GM23338 (cell line): ENCODE measurements around the gene FBXO47. TPM values are rescaled to one million over a fixed set of nuclear protein-coding genes. Genes with fewer than 3 reads are reported as not detected.

Experiments
- ATAC-seq: fragments of 200-7000 bp; cut with Tn5 transposase; 3 replicates; pipeline ENCODE4 v1.9.1; 2020
- DNase-seq: peaks from one replicate; pipeline ENCODE4 v3.0.0-alpha.2; 2015; ENCODE audit warnings: low spot score
- H2AFZ ChIP-seq: fragments of 200-600 bp; sonication (generic); 2 replicates; pipeline ENCODE4 v1.8.0; 2016; ENCODE audit warnings: antibody characterized with exemption, mild to moderate bottlenecking, moderate library complexity
- H3F3A ChIP-seq: fragments of 200-600 bp; sonication (generic); replicated peaks from 2 replicates; pipeline ENCODE4 v1.8.0; 2017; ENCODE audit warnings: antibody characterized with exemption, mixed run types, low read depth
- H3K27ac ChIP-seq: fragments of 200-600 bp; sonication (generic); 2 replicates; pipeline ENCODE4 v1.6.1; 2016; ENCODE audit warnings: low read depth
- H3K27me3 ChIP-seq: fragments of 200-600 bp; sonication (generic); 2 replicates; pipeline ENCODE4 v1.8.0; 2016; ENCODE audit warnings: mild to moderate bottlenecking, mixed run types, moderate library complexity; ENCODE audit not compliant: insufficient read depth
- H3K36me3 ChIP-seq: fragments of 200-600 bp; sonication (generic); 2 replicates; pipeline ENCODE4 v1.8.0; 2016; ENCODE audit warnings: mild to moderate bottlenecking; ENCODE audit not compliant: insufficient read depth
- H3K4me1 ChIP-seq: fragments of 200-600 bp; sonication (generic); 2 replicates; pipeline ENCODE4 v1.8.0; 2016; ENCODE audit warnings: mild to moderate bottlenecking, moderate library complexity; ENCODE audit not compliant: insufficient read depth
- H3K4me2 ChIP-seq: fragments of 200-600 bp; sonication (generic); 2 replicates; pipeline ENCODE4 v1.7.1; 2017; ENCODE audit warnings: mixed run types
- H3K4me3 ChIP-seq: fragments of 200-600 bp; sonication (generic); 2 replicates; pipeline ENCODE4 v1.6.1; 2016; ENCODE audit warnings: mixed run types
- H3K79me2 ChIP-seq: fragments of 200-600 bp; sonication (generic); replicated peaks from 2 replicates; pipeline ENCODE4 v1.8.0; 2017; ENCODE audit warnings: mild to moderate bottlenecking; ENCODE audit not compliant: insufficient read depth
- H3K9me2 ChIP-seq: fragments of 200-600 bp; sonication (generic); 2 replicates; pipeline ENCODE4 v1.8.0; 2017; ENCODE audit not compliant: insufficient read depth
- H4K20me1 ChIP-seq: fragments of 200-600 bp; sonication (generic); replicated peaks from 2 replicates; pipeline ENCODE4 v1.8.0; 2017; ENCODE audit warnings: mild to moderate bottlenecking; ENCODE audit not compliant: insufficient read depth
- H3K27ac Mint-ChIP-seq: 2 replicates; pipeline ENCODE4 v1.8.0; 2020; ENCODE audit warnings: inconsistent platforms, mild to moderate bottlenecking, moderate library complexity, mixed read lengths
- H3K27me3 Mint-ChIP-seq: 3 replicates; pipeline ENCODE4 v1.8.0; 2022; ENCODE audit warnings: low read depth, mild to moderate bottlenecking, moderate library complexity, mixed read lengths, inconsistent platforms; ENCODE audit not compliant: insufficient read depth, poor library complexity
- H3K36me3 Mint-ChIP-seq: 3 replicates; pipeline ENCODE4 v1.8.0; 2021; ENCODE audit warnings: low read depth, mild to moderate bottlenecking, inconsistent platforms, moderate library complexity, mixed read lengths
- H3K4me1 Mint-ChIP-seq: 3 replicates; pipeline ENCODE4 v1.8.0; 2020; ENCODE audit warnings: mild to moderate bottlenecking, inconsistent platforms, mixed read lengths
- H3K4me3 Mint-ChIP-seq: 3 replicates; pipeline ENCODE4 v1.8.0; 2021; ENCODE audit warnings: moderate library complexity, mild to moderate bottlenecking, inconsistent platforms, mixed read lengths
- H3K9me3 Mint-ChIP-seq: 3 replicates; pipeline ENCODE4 v1.8.0; 2020; ENCODE audit warnings: moderate library complexity, mild to moderate bottlenecking, inconsistent platforms, mixed read lengths
- CREB1 ChIP-seq: fragments of 250-450 bp; sonication (Bioruptor Pico); IDR thresholded peaks from 2 replicates; pipeline ENCODE4 v1.5.0; 2020; ENCODE audit warnings: low read depth, mild to moderate bottlenecking, moderate library complexity
- CTCF ChIP-seq, 2 experiments: fragments of 200-600 bp in 1 of 2; sonication (generic) in 1 of 2; conservative IDR thresholded peaks; 2 replicates each; pipeline versions ENCODE4 v1.5.1 to v1.6.1; 2016 to 2017; ENCODE audit warnings: antibody characterized with exemption in 2 of 2, low read depth in 2 of 2, mild to moderate bottlenecking in 2 of 2, moderate library complexity in 1 of 2
- ETS1 ChIP-seq: IDR thresholded peaks from 2 replicates; pipeline ENCODE4 v1.6.1; 2016; ENCODE audit warnings: antibody characterized with exemption
- NANOG ChIP-seq: IDR thresholded peaks from 2 replicates; pipeline ENCODE4 v1.6.1; 2016; ENCODE audit warnings: antibody characterized with exemption, borderline replicate concordance
- REST ChIP-seq: IDR thresholded peaks from one replicate; pipeline ENCODE4 v1.6.1; 2018; ENCODE audit warnings: antibody characterized with exemption; ENCODE audit not compliant: unreplicated experiment
- STAT1 ChIP-seq: IDR thresholded peaks from one replicate; pipeline ENCODE4 v1.6.1; 2016; ENCODE audit warnings: antibody characterized with exemption; ENCODE audit not compliant: unreplicated experiment
- ZNF331 ChIP-seq: fragments of 250-450 bp; sonication (Bioruptor Pico); IDR thresholded peaks from 2 replicates; pipeline ENCODE4 v1.5.0; 2020; ENCODE audit warnings: low read depth, mild to moderate bottlenecking, moderate library complexity
- ZNF462 ChIP-seq: fragments of 250-450 bp; sonication (Bioruptor Pico); IDR thresholded peaks from 2 replicates; pipeline ENCODE4 v1.5.0; 2020; ENCODE audit warnings: mild to moderate bottlenecking, moderate library complexity
- polyA plus RNA-seq: library from polyadenylated mRNA; unstranded; fragments of >200 nt; fragmentation: Nextera tagmentation; extraction: Ambion mirVana; gene quantifications from 2 replicates; pipeline ENCODE4 v1.2.1, GENCODE V29; 2016
- total RNA-seq: library from RNA; depleted of rRNA; stranded (reverse); fragments of >200 nt; shearing (Covaris generic); gene quantifications from 2 replicates; pipeline ENCODE4 v1.2.3, GENCODE V29; 2014

Gene FBXO47
- total and polyA plus RNA-seq, 2 experiments from 2014 or later = not detected

GRCh38 chr17:38926293-38927070 lies 40.7 kb downstream of the FBXO47 start:
- no peaks in the 10 kb centered on the region for H3K27me3 ChIP-seq
- Mint-ChIP-seq H3K36me3 (0 out of 3 replicates have a peak, but pooled peaks cover 3% of the 10 kb centered on the region), H3K9me3 (peaks cover 6% of the 10 kb centered on the region), H3K27ac (no peak overlapping the region), H3K4me1 (peaks cover 32% of the 10 kb centered on the region), H3K27me3 (peaks cover 13% of the 10 kb centered on the region), H3K4me3 (0 out of 3 replicates have a peak overlapping the region, but pooled peaks have one; percentile 59)
- DNase-seq = no peak
- no peaks in the 10 kb centered on the region for H3K36me3 ChIP-seq
- ATAC-seq = no peak
- no peaks in the 10 kb centered on the region for H3K79me2 ChIP-seq
- H3K4me3 ChIP-seq = no peak overlapping the region
- H3K4me2 ChIP-seq = no peak overlapping the region
- H2AFZ ChIP-seq = no peak overlapping the region
- TF ChIP-seq ZNF462 (CRISPR knock-in tag) (no peak), ZNF331 (CRISPR knock-in tag) (no peak), NANOG (no peak), STAT1 (no peak), CTCF (conservative IDR thresholded peaks at IDR 0.05; ENCODE audit: low read depth in 2 of 2) (no peak), REST (no peak), CREB1 (CRISPR knock-in tag) (no peak), ETS1 (no peak)
- peaks cover 19% of the 10 kb centered on the region for H3K4me1 ChIP-seq
- H3K27ac ChIP-seq = no peak overlapping the region
- peaks cover 4% of the 10 kb centered on the region; the same call in 1 of the 2 replicates for H3F3A ChIP-seq
- H4K20me1 ChIP-seq = peaks cover under 1% of the 10 kb centered on the region; the same call in 1 of the 2 replicates
- H3K9me2 ChIP-seq = 0 out of 2 replicates have a peak, but pooled peaks cover 3% of the 10 kb centered on the region
